SK-N-SH (cell line): ENCODE data around the gene C6orf89. TPM values are rescaled to one million over a fixed set of nuclear protein-coding genes. Genes with fewer than 3 reads are reported as not detected.

Experiments used
- CTCF ChIA-PET: fragments of 300-600, 350-600 bp; formaldehyde crosslinking; extraction: SDS; loops from one replicate; lab custom pipeline; 2021; lab: Yijun Ruan, JAX
- POLR2A ChIA-PET: fragments of 350-600 bp; sonication (Branson Sonifier 250); formaldehyde crosslinking; extraction: SDS; loops from one replicate; lab custom pipeline; 2020; ENCODE audit warnings: antibody characterized with exemption, inconsistent platforms; lab: Yijun Ruan, JAX
- DNase-seq: peaks from one replicate; pipeline ENCODE4 v3.0.0; 2012
- H2AFZ ChIP-seq: fragments of 200-600 bp; sonication (generic); 2 replicates; pipeline ENCODE4 v1.8.1; 2016; ENCODE audit warnings: antibody characterized with exemption, mild to moderate bottlenecking, low read depth
- H3F3A ChIP-seq: fragments of 200-600 bp; sonication (generic); replicated peaks from 2 replicates; pipeline ENCODE3; 2016; ENCODE audit warnings: antibody characterized with exemption, mild to moderate bottlenecking; ENCODE audit not compliant: insufficient read depth
- H3K27ac ChIP-seq, 2 experiments: fragments of 200-500 bp in 1 of 2; fragments of 200-600 bp in 1 of 2; sonication (Bioruptor generic) in 1 of 2; sonication (generic), shearing (Covaris generic) in 1 of 2; 2 replicates each; pipeline versions ENCODE4 v1.5.1 to v1.6.1; 2014 to 2016; ENCODE audit warnings: low read depth in 2 of 2, inconsistent platforms in 1 of 2, low read length in 1 of 2, mild to moderate bottlenecking in 1 of 2, mixed read lengths in 1 of 2
- H3K27me3 ChIP-seq: fragments of 200-600 bp; sonication (generic), shearing (Covaris generic); 2 replicates; pipeline ENCODE4 v1.6.1; 2016; ENCODE audit warnings: mixed run types; ENCODE audit not compliant: insufficient read depth
- H3K36me3 ChIP-seq, 2 experiments: fragments of 200-500 bp in 1 of 2; fragments of 200-600 bp in 1 of 2; sonication (Bioruptor generic) in 1 of 2; sonication (generic) in 1 of 2; replicated peaks in 1 of 2; 2 replicates each; pipeline versions ENCODE3 to v1.5.1; 2014 to 2016; ENCODE audit warnings: low read length in 1 of 2, mild to moderate bottlenecking in 1 of 2; ENCODE audit not compliant: insufficient read depth in 2 of 2, control insufficient read depth in 1 of 2
- H3K4me1 ChIP-seq, 2 experiments: fragments of 200-500 bp in 1 of 2; fragments of 200-600 bp in 1 of 2; sonication (Bioruptor generic) in 1 of 2; sonication (generic), shearing (Covaris generic) in 1 of 2; 2 replicates each; pipeline versions ENCODE4 v1.5.1 to v1.6.1; 2014 to 2016; ENCODE audit warnings: low read depth in 1 of 2, low read length in 1 of 2, mixed run types in 1 of 2; ENCODE audit not compliant: insufficient read depth in 2 of 2, control insufficient read depth in 1 of 2
- H3K4me2 ChIP-seq: fragments of 200-600 bp; sonication (generic), shearing (Covaris generic); 2 replicates; pipeline ENCODE4 v1.6.1; 2017; ENCODE audit warnings: mixed run types
- H3K4me3 ChIP-seq, 2 experiments: fragments of 200-500 bp in 1 of 2; fragments of 200-600 bp in 1 of 2; sonication (Bioruptor generic) in 1 of 2; sonication (generic), shearing (Covaris generic) in 1 of 2; 2 replicates each; pipeline versions ENCODE4 v1.5.1 to v1.8.1; 2014 to 2016; ENCODE audit warnings: low read depth in 2 of 2, inconsistent platforms in 1 of 2, low read length in 1 of 2, mild to moderate bottlenecking in 1 of 2, mixed read lengths in 1 of 2, moderate library complexity in 1 of 2
- H3K79me2 ChIP-seq: fragments of 200-600 bp; sonication (generic); 2 replicates; pipeline ENCODE4 v1.8.1; 2017; ENCODE audit warnings: mild to moderate bottlenecking; ENCODE audit not compliant: insufficient read depth
- H3K9ac ChIP-seq: fragments of 200-600 bp; sonication (generic); 2 replicates; pipeline ENCODE4 v1.6.1; 2017; ENCODE audit warnings: mixed run types
- H3K9me2 ChIP-seq: fragments of 200-600 bp; sonication (generic); 2 replicates; pipeline ENCODE4 v1.6.1; 2017; ENCODE audit warnings: mixed run types
- H3K9me3 ChIP-seq: fragments of 200-600 bp; sonication (generic); 2 replicates; pipeline ENCODE4 v1.6.1; 2017; ENCODE audit warnings: mixed run types, mild to moderate bottlenecking, moderate library complexity
- H4K20me1 ChIP-seq: fragments of 200-600 bp; sonication (generic); 2 replicates; pipeline ENCODE4 v1.6.1; 2017; ENCODE audit warnings: mild to moderate bottlenecking, mixed run types; ENCODE audit not compliant: insufficient read depth
- CHD2 ChIP-seq: fragments of 150-350 bp; IDR thresholded peaks from 2 replicates; pipeline ENCODE4 v1.6.1; 2018; ENCODE audit warnings: low read length; ENCODE audit not compliant: partially characterized antibody
- CTCF ChIP-seq: fragments of 200-600 bp; sonication (generic); IDR thresholded peaks from 2 replicates; pipeline ENCODE4 v1.6.1; 2017; ENCODE audit warnings: antibody characterized with exemption, mild to moderate bottlenecking, moderate library complexity
- ELF1 ChIP-seq: IDR thresholded peaks from 2 replicates; pipeline ENCODE4 v1.4.0; 2012
- EP300 ChIP-seq, 2 experiments: IDR thresholded peaks; 2 replicates each; pipeline versions ENCODE4 v1.4.0 to v1.6.1; 2012; ENCODE audit warnings: borderline replicate concordance in 1 of 2, low read depth in 1 of 2, low read length in 1 of 2
- EZH2phosphoT487 ChIP-seq: fragments of 200-600 bp; sonication (generic); IDR thresholded peaks from 2 replicates; pipeline ENCODE4 v1.6.1; 2017; ENCODE audit warnings: low read depth, mixed run types, mild to moderate bottlenecking, antibody characterized with exemption, moderate library complexity, borderline replicate concordance
- FOSL2 ChIP-seq: IDR thresholded peaks from 2 replicates; pipeline ENCODE4 v1.4.0; 2012; ENCODE audit warnings: low read depth, mild to moderate bottlenecking, moderate library complexity, borderline replicate concordance
- FOXJ3 ChIP-seq: sonication (generic); formaldehyde crosslinking; IDR thresholded peaks from 2 replicates; pipeline ENCODE4 v1.5.1; 2020; ENCODE audit warnings: mild to moderate bottlenecking, missing genetic modification reagents
- MAX ChIP-seq: IDR thresholded peaks from 2 replicates; pipeline ENCODE4 v1.4.0; 2012; ENCODE audit warnings: low read depth
- MEF2A ChIP-seq: IDR thresholded peaks from 2 replicates; pipeline ENCODE4 v1.4.0; 2012; ENCODE audit warnings: low read depth, borderline replicate concordance
- NFIC ChIP-seq: IDR thresholded peaks from 2 replicates; pipeline ENCODE4 v1.4.0; 2012; ENCODE audit warnings: borderline replicate concordance
- RAD21 ChIP-seq: IDR thresholded peaks from 2 replicates; pipeline ENCODE4 v1.6.1; 2012; ENCODE audit warnings: mild to moderate bottlenecking, low read length
- RCOR1 ChIP-seq: fragments of 150-350 bp; IDR thresholded peaks from 2 replicates; pipeline ENCODE4 v1.6.1; 2017; ENCODE audit warnings: antibody characterized with exemption, low read length
- RXRA ChIP-seq: IDR thresholded peaks from 2 replicates; pipeline ENCODE4 v1.4.0; 2012; ENCODE audit warnings: low read depth, mild to moderate bottlenecking, borderline replicate concordance
- TAF1 ChIP-seq: IDR thresholded peaks from 2 replicates; pipeline ENCODE4 v1.6.1; 2012; ENCODE audit warnings: low read depth, mild to moderate bottlenecking, low read length, moderate library complexity, borderline replicate concordance
- TEAD4 ChIP-seq: IDR thresholded peaks from 2 replicates; pipeline ENCODE4 v1.4.0; 2012; ENCODE audit warnings: mild to moderate bottlenecking, borderline replicate concordance; ENCODE audit not compliant: insufficient read depth
- USF1 ChIP-seq: IDR thresholded peaks from 2 replicates; pipeline ENCODE4 v1.4.0; 2012; ENCODE audit warnings: low read depth, borderline replicate concordance
- YY1 ChIP-seq: IDR thresholded peaks from 2 replicates; pipeline ENCODE4 v1.4.0; 2012; ENCODE audit warnings: low read depth, mild to moderate bottlenecking
- WGBS: methylation state at CpG from one replicate; pipeline ENCODE4 v1.1.6; 2017; ENCODE audit warnings: low lambda C conversion rate; 5-methylcytosine and 5-hydroxymethylcytosine counted together
- polyA plus RNA-seq, 3 experiments: library from polyadenylated mRNA; depleted of rRNA; stranded (reverse); fragments of >200 nt; gene quantifications; 2 replicates each; pipeline ENCODE4 v1.2.3, GENCODE V29; 2012
- TF ChIP-seq, protein P1 (sequence below): fragments of 150-350 bp; IDR thresholded peaks from 2 replicates; pipeline ENCODE4 v1.6.1; 2016; ENCODE audit warnings: mild to moderate bottlenecking, low read depth, low read length

The C6orf89 gene
- polyA plus RNA-seq, 1 of the 3 experiments (the other 2 are of a cell fraction), result 20.4 TPM

DNA sequence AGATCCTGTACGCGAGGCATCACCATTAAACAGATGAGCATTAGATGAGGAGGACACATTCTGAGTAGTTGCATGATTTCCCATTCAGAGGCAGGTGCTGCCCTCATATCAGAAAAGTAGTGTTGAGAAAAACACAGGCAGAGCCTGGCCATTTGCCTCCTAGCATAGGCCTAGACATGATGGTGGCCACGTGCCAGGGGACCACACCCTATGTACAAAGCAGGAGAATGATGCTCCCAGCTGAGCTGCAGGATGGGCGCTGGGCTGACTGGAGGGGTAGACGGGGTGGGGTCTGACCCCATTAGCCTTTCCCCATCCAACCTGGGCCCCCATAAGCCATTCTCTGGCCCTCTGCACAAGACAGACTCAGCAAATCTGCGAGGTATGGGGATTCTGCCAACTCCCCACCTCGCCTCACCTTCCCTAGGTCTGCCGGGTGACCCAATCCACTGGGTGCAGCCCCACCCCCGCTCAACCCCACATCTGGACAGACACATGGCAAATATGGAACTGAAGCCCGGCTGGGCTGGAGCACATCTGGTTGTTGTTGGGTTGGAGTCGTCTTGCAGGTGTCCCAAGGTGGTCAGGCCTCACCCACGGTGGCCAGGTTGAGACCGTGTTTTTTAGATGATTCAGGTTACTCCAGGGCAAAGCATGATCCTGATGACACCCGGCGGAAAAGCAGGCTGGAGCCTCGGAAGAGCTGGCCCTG lies 82.7 kb downstream of the C6orf89 start:
- H3K4me1 ChIP-seq, result peaks cover 3 to 11% of the 10 kb centered on the region in 2 experiments; a peak in 1 of 4 replicates
- no peak for DNase-seq
- TF ChIP-seq RXRA (no peak), TAF1 (no peak), YY1 (no peak), RAD21 (no peak), EP300 (IDR thresholded peaks at IDR 0.05; ENCODE audit: borderline replicate concordance in 1 of 2, low read depth in 1 of 2, low read length in 1 of 2) (no peak), MAX (no peak), FOXJ3 (no peak), ELF1 (no peak), EZH2phosphoT487 (no peak), USF1 (no peak), TEAD4 (no peak)
- TF ChIP-seq, protein P1, sequence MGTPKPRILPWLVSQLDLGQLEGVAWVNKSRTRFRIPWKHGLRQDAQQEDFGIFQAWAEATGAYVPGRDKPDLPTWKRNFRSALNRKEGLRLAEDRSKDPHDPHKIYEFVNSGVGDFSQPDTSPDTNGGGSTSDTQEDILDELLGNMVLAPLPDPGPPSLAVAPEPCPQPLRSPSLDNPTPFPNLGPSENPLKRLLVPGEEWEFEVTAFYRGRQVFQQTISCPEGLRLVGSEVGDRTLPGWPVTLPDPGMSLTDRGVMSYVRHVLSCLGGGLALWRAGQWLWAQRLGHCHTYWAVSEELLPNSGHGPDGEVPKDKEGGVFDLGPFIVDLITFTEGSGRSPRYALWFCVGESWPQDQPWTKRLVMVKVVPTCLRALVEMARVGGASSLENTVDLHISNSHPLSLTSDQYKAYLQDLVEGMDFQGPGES, result no peak
- no peak overlapping the region for H3K27ac ChIP-seq
- no peaks in the 10 kb centered on the region for H3K27me3 ChIP-seq
- no peak overlapping the region for H3K4me3 ChIP-seq
- peaks cover 6% of the 10 kb centered on the region; the same call in 1 of the 2 replicates for H4K20me1 ChIP-seq
- H3K36me3 ChIP-seq, result peaks cover 32 to 66% of the 10 kb centered on the region in 2 experiments
- no peak overlapping the region for H2AFZ ChIP-seq
- no peak overlapping the region for H3K4me2 ChIP-seq
- no peaks in the 10 kb centered on the region for H3K79me2 ChIP-seq
- no peaks in the 10 kb centered on the region for H3K9me3 ChIP-seq
- CTCF ChIA-PET, result interaction anchor here (4.3 kb wide), 1 partner anchor 49 kb away, joined by 13 read pairs; no protein-coding TSS in a partner anchor
- H3F3A ChIP-seq, result peaks cover 16% of the 10 kb centered on the region
- 83% methylated on average over 7 of the region's 16 CpGs for WGBS
- H3K9ac ChIP-seq, result no peak overlapping the region
- POLR2A ChIA-PET, result no interaction called here
- no peaks in the 10 kb centered on the region for H3K9me2 ChIP-seq

- no peak overlapping the region for H3K4me2 ChIP-seq
- TF ChIP-seq YY1 (no peak), FOSL2 (no peak), ELF1 (no peak), RAD21 (no peak), MEF2A (no peak), FOXJ3 (no peak), EP300 (IDR thresholded peaks at IDR 0.05; ENCODE audit: borderline replicate concordance in 1 of 2, low read depth in 1 of 2, low read length in 1 of 2) (no peak), EZH2phosphoT487 (no peak), TAF1 (no peak), RCOR1 (no peak), CTCF (no peak), NFIC (no peak), CHD2 (no peak)
- TF ChIP-seq, all 33 proteins: peak for 0
- 96% methylated on average over 9 of the region's 14 CpGs for WGBS
- ChIA-PET POLR2A (no interaction called here), CTCF (interaction anchor here (4.3 kb wide), 1 partner anchor 49 kb away, joined by 13 read pairs; no protein-coding TSS in a partner anchor)
- H3K9ac ChIP-seq, result no peak overlapping the region
- no peaks in the 10 kb centered on the region for H3K9me3 ChIP-seq
- no peak overlapping the region for H3K27ac ChIP-seq
- H3K79me2 ChIP-seq, result no peaks in the 10 kb centered on the region
- no peaks in the 10 kb centered on the region for H3K9me2 ChIP-seq
- DNase-seq, result no peak
- H3K36me3 ChIP-seq, result peaks cover 40 to 74% of the 10 kb centered on the region in 2 experiments
- peaks cover 6% of the 10 kb centered on the region; the same call in 1 of the 2 replicates for H4K20me1 ChIP-seq
- H2AFZ ChIP-seq, result no peak overlapping the region
- H3F3A ChIP-seq, result peaks cover 16% of the 10 kb centered on the region
- no peak overlapping the region for H3K4me3 ChIP-seq
- peaks cover 0 to 3% of the 10 kb centered on the region in 2 experiments; a peak in 1 of 4 replicates for H3K4me1 ChIP-seq
- H3K27me3 ChIP-seq, result no peaks in the 10 kb centered on the region
Observed at GRCh38 chr6:36969240-36969691, 83.5 kb downstream of the C6orf89 start.
